NCI-H526 treated with DMSO at 0.1 percent for 48 hours (cell line): ENCODE data around the gene MYOG.

Source experiments
- DNase-seq: peaks from one replicate; lab custom pipeline; 2025; lab: John Stamatoyannopoulos, UW

MYOG gene

GRCh38 chr1:203072002-203072602 lies 13.7 kb downstream of the MYOG start:
- no peak for DNase-seq

- DNase-seq, result no peak
These were observed 16.6 kb downstream of the MYOG start for GRCh38 chr1:203069030-203069747.

GRCh38 chr1:203066965-203067364 lies 18.8 kb downstream of the MYOG start:
- DNase-seq, result no peak

GRCh38 chr1:203065986-203066385 lies 19.8 kb downstream of the MYOG start:
- DNase-seq, result no peak

- no peak for DNase-seq
These were observed 20.6 kb downstream of the MYOG start for GRCh38 chr1:203065191-203065590.

GRCh38 chr1:203063287-203063686 lies 22.5 kb downstream of the MYOG start:
- DNase-seq, result no peak

- DNase-seq, result no peak
These were observed 25.7 kb downstream of the MYOG start for GRCh38 chr1:203060115-203060514.

GRCh38 chr1:203059485-203059884 lies 26.3 kb downstream of the MYOG start:
- no peak for DNase-seq

- no peak for DNase-seq
These were observed 27.2 kb downstream of the MYOG start for GRCh38 chr1:203058676-203058935.

- DNase-seq, result no peak
These were observed 27.7 kb downstream of the MYOG start for GRCh38 chr1:203057911-203058675.

GRCh38 chr1:203056516-203056915 lies 29.3 kb downstream of the MYOG start:
- no peak for DNase-seq

GRCh38 chr1:203056012-203056411 lies 29.8 kb downstream of the MYOG start:
- no peak for DNase-seq

- no peak for DNase-seq
These were observed 30.5 kb downstream of the MYOG start for GRCh38 chr1:203055161-203055799.

GRCh38 chr1:203054642-203055041 lies 31.2 kb downstream of the MYOG start:
- no peak for DNase-seq

- no peak for DNase-seq
These were observed 31.6 kb downstream of the MYOG start for GRCh38 chr1:203054184-203054583.

- DNase-seq, result no peak
These were observed 33.2 kb downstream of the MYOG start for GRCh38 chr1:203052601-203053000.

- DNase-seq, result no peak
These were observed 33.9 kb downstream of the MYOG start for GRCh38 chr1:203051841-203052324.

GRCh38 chr1:203050826-203051225 lies 35.0 kb downstream of the MYOG start:
- no peak for DNase-seq

- no peak for DNase-seq
These were observed 36.1 kb downstream of the MYOG start for GRCh38 chr1:203049576-203050180.

GRCh38 chr1:203049077-203049476 lies 36.7 kb downstream of the MYOG start:
- DNase-seq, result no peak

GRCh38 chr1:203048555-203049051 lies 37.2 kb downstream of the MYOG start:
- no peak for DNase-seq

- no peak for DNase-seq
These were observed 37.7 kb downstream of the MYOG start for GRCh38 chr1:203048086-203048485.
